Endothelial cell of umbilical vein (primary cell): Measurements from ENCODE around the gene DBET. TPM values are rescaled to one million over a fixed set of nuclear protein-coding genes. Genes with fewer than 3 reads are reported as not detected.
"Not testable (repeated sequence)": the region's sequence is repeated elsewhere in the genome, so short reads cannot be mapped to it uniquely, and the experiment has no call there.

Experiments
- BruUV-seq: library from RNA; stranded (reverse); fragments of 400-500 nt; replicated peaks from 2 replicates; lab custom pipeline; 2021; lab: Mats Ljungman, UMichigan
- CTCF ChIA-PET: fragments of 300-600, 350-600 bp; sonication (Branson Sonifier 250); formaldehyde crosslinking; loops from one replicate; lab custom pipeline; 2021; ENCODE audit warnings: antibody characterized with exemption, inconsistent platforms; lab: Charles Lee
- POLR2A ChIA-PET: fragments of 300-600, 350-600 bp; sonication (Branson Sonifier 250); formaldehyde crosslinking; loops from one replicate; lab custom pipeline; 2021; ENCODE audit warnings: antibody characterized with exemption, inconsistent platforms; lab: Charles Lee
- DNase-seq: peaks from one replicate; pipeline ENCODE4 v3.0.0-alpha.2; 2011; ENCODE audit warnings: low read depth, low spot score
- FAIRE-seq: peaks from 2 replicates; lab custom pipeline; 2011; peaks lifted over from hg19 to GRCh38; lab: Jason Lieb, UNC
- H2AFZ ChIP-seq: 2 replicates; pipeline ENCODE4 v1.6.0; 2012; ENCODE audit warnings: low read depth, low read length, control low read depth, inconsistent platforms
- H3K27ac ChIP-seq: 2 replicates; pipeline ENCODE4 v1.5.1; 2011; ENCODE audit warnings: low read depth, mild to moderate bottlenecking, control low read depth, low read length, moderate library complexity; ENCODE audit not compliant: insufficient read depth
- H3K27me3 ChIP-seq, 2 experiments: 2 replicates each; pipeline versions ENCODE4 v1.6.0 to v1.6.1; 2011; ENCODE audit warnings: low read length in 2 of 2, mixed read lengths in 1 of 2; ENCODE audit not compliant: control insufficient read depth in 2 of 2, insufficient read depth in 2 of 2
- H3K36me3 ChIP-seq, 2 experiments: 2 replicates in 1 of 2; 3 replicates in 1 of 2; pipeline ENCODE4 v1.5.1; 2011; ENCODE audit warnings: low read length in 2 of 2, mild to moderate bottlenecking in 1 of 2, moderate library complexity in 1 of 2; ENCODE audit not compliant: control insufficient read depth in 2 of 2, insufficient read depth in 2 of 2; ENCODE audit errors: extremely low read depth in 1 of 2
- H3K4me1 ChIP-seq: 3 replicates; pipeline ENCODE4 v1.5.1; 2011; ENCODE audit warnings: mild to moderate bottlenecking, low read length; ENCODE audit not compliant: control insufficient read depth, insufficient read depth; ENCODE audit errors: extremely low read depth
- H3K4me2 ChIP-seq: 2 replicates; pipeline ENCODE4 v1.6.1; 2011; ENCODE audit warnings: low read length, control low read depth, mixed read lengths; ENCODE audit not compliant: insufficient read depth
- H3K4me3 ChIP-seq, 3 experiments: fragments of 200-600 bp in 1 of 3; sonication (generic), shearing (Covaris generic) in 1 of 3; replicated peaks in 1 of 3; 2 replicates each; pipeline ENCODE4 v1.5.1; 2011 to 2016; ENCODE audit warnings: control low read depth in 3 of 3, low read length in 3 of 3, mild to moderate bottlenecking in 2 of 3, inconsistent platforms in 1 of 3, low read depth in 1 of 3, moderate library complexity in 1 of 3; ENCODE audit not compliant: insufficient read depth in 1 of 3
- H3K79me2 ChIP-seq: 2 replicates; pipeline ENCODE4 v1.6.0; 2012; ENCODE audit warnings: low read length, inconsistent platforms; ENCODE audit not compliant: control insufficient read depth, insufficient read depth
- H3K9ac ChIP-seq: replicated peaks from 2 replicates; pipeline ENCODE3; 2011; ENCODE audit warnings: low read length, control low read depth; ENCODE audit not compliant: insufficient read depth; ENCODE audit errors: extremely low read depth
- H3K9me1 ChIP-seq: replicated peaks from 3 replicates; pipeline ENCODE4 v1.6.0; 2011; ENCODE audit warnings: mild to moderate bottlenecking, low read length; ENCODE audit not compliant: control insufficient read depth, insufficient read depth; ENCODE audit errors: extremely low read depth
- H3K9me3 ChIP-seq: replicated peaks from 2 replicates; pipeline ENCODE4 v1.5.1; 2012; ENCODE audit warnings: low read length, inconsistent platforms; ENCODE audit not compliant: control insufficient read depth, insufficient read depth
- H4K20me1 ChIP-seq: replicated peaks from 2 replicates; pipeline ENCODE3; 2011; ENCODE audit warnings: mild to moderate bottlenecking, low read length; ENCODE audit not compliant: control insufficient read depth, insufficient read depth; ENCODE audit errors: extremely low read depth
- EZH2 ChIP-seq: IDR thresholded peaks from 2 replicates; pipeline ENCODE4 v1.6.1; 2012; ENCODE audit warnings: borderline replicate concordance, low read depth, mild to moderate bottlenecking, moderate library complexity, low read length, inconsistent platforms; ENCODE audit not compliant: severe bottlenecking
- FOS ChIP-seq: IDR thresholded peaks from 2 replicates; pipeline ENCODE4 v1.6.1; 2011; ENCODE audit warnings: mild to moderate bottlenecking, low read length, moderate library complexity, borderline replicate concordance; ENCODE audit not compliant: insufficient read depth
- JUN ChIP-seq: IDR thresholded peaks from 2 replicates; pipeline ENCODE4 v1.6.1; 2011; ENCODE audit warnings: borderline replicate concordance, low read depth; ENCODE audit not compliant: insufficient read length, insufficient read depth
- MAX ChIP-seq: IDR thresholded peaks from 2 replicates; pipeline ENCODE4 v1.6.1; 2011; ENCODE audit not compliant: insufficient read depth, insufficient read length
- dilution Hi-C: fragments of 300-500 bp; cut with MboI; formaldehyde crosslinking; loops from one replicate; pipeline ENCODE4 v1.15.0; 2019; ENCODE audit warnings: low sequenced_read_pairs; ENCODE audit not compliant: extremely low pct_ligation_motif_present
- intact Hi-C: fragments of 100-400 bp; cut with micrococcal nuclease; formaldehyde crosslinking; loops from one replicate; pipeline ENCODE4 v1.10.0; 2022
- polyA plus RNA-seq, 4 experiments: library from polyadenylated mRNA; depleted of rRNA in 3 of 4; stranded (reverse) in 3 of 4; unstranded in 1 of 4; fragments of >200 nt; gene quantifications; 2 replicates each; pipeline versions ENCODE4 v1.2.1 to v1.2.3, GENCODE V29; 2011 to 2012; ENCODE audit warnings: missing spikeins in 1 of 4
- total RNA-seq: library from RNA; stranded (reverse); gene quantifications from 2 replicates; pipeline ENCODE4 v1.2.3, GENCODE V29; 2021

The DBET gene
- total and polyA plus RNA-seq, 2 donors (not counting 3 experiments of a cell fraction or from before 2014, with no cell fraction given): not detected

- FAIRE-seq: peak; percentile 4
- Histone ChIP-seq H3K4me2 (no peak overlapping the region), H2AFZ (no peak overlapping the region), H3K9me3 (no peaks in the 10 kb centered on the region), H3K4me1 (no peaks in the 10 kb centered on the region), H3K27me3 (peaks cover 14 to 52% of the 10 kb centered on the region in 2 experiments), H4K20me1 (no peaks in the 10 kb centered on the region), H3K27ac (no peak overlapping the region), H3K9ac (no peak overlapping the region), H3K9me1 (no peaks in the 10 kb centered on the region), H3K36me3 (no peaks in the 10 kb centered on the region), H3K4me3 (no peak overlapping the region), H3K79me2 (no peaks in the 10 kb centered on the region)
- DNase-seq: no peak
- TF ChIP-seq FOS (no peak), MAX (no peak), JUN (no peak), EZH2 (peak; percentile 59)
- BruUV-seq: no TSS peak
- ChIA-PET CTCF (no interaction called here), POLR2A (no interaction called here)
- dilution Hi-C loops (no loop called here), intact Hi-C loops (no loop called here)
These were observed 43.2 kb upstream of the DBET start for GRCh38 chr4:190020790-190021717.

GRCh38 chr4:190021973-190022372 is 42.3 kb upstream of the DBET start:
- H3K9me3 ChIP-seq, H3K4me3 ChIP-seq, H3K9me1 ChIP-seq, DNase-seq, H2AFZ ChIP-seq, H3K79me2 ChIP-seq, H3K27ac ChIP-seq, H3K4me2 ChIP-seq, POLR2A ChIA-PET, intact Hi-C loops, H3K36me3 ChIP-seq, CTCF ChIA-PET, dilution Hi-C loops, H3K4me1 ChIP-seq, H4K20me1 ChIP-seq, FAIRE-seq, H3K9ac ChIP-seq, BruUV-seq: not testable (repeated sequence)
- peak; percentile 42 for TF ChIP-seq EZH2
- H3K27me3 ChIP-seq: peaks cover 12 to 43% of the 10 kb centered on the region in 2 experiments

- not testable (repeated sequence) for H3K4me2 ChIP-seq
- FAIRE-seq: peak; percentile 78
These were observed 41.6 kb upstream of the DBET start for GRCh38 chr4:190022614-190023281.

More at GRCh38 chr4:190022614-190023281, 41.6 kb upstream of the DBET start:
- H3K27me3 ChIP-seq: peaks cover 12 to 35% of the 10 kb centered on the region in 2 experiments
- H2AFZ ChIP-seq, H3K9me3 ChIP-seq, BruUV-seq, POLR2A ChIA-PET, H3K4me3 ChIP-seq, H4K20me1 ChIP-seq, H3K9me1 ChIP-seq, H3K9ac ChIP-seq, DNase-seq, intact Hi-C loops, dilution Hi-C loops, H3K79me2 ChIP-seq, H3K4me1 ChIP-seq, H3K27ac ChIP-seq, H3K36me3 ChIP-seq, CTCF ChIA-PET: not testable (repeated sequence)
